H1 (cell line): ENCODE measurements around the gene CADM1. TPM values are rescaled to one million over a fixed set of nuclear protein-coding genes. Genes with fewer than 3 reads are reported as not detected.

Source experiments
- CTCF ChIA-PET: fragments of 300-600 bp; sonication (Branson Sonifier 250); formaldehyde crosslinking; loops from one replicate; lab custom pipeline; 2021; ENCODE audit not compliant: partially characterized antibody; lab: Charles Lee
- POLR2A ChIA-PET: fragments of 300-600 bp; sonication (Branson Sonifier 250); formaldehyde crosslinking; loops from one replicate; lab custom pipeline; 2021; ENCODE audit warnings: inconsistent platforms; ENCODE audit not compliant: partially characterized antibody; lab: Charles Lee
- DNase-seq, 2 experiments: peaks; one replicate each; pipeline versions ENCODE4 v3.0.0 to v3.0.0-alpha.2; 2010 to 2022; ENCODE audit warnings: low spot score in 2 of 2, low read depth in 1 of 2, mixed read lengths in 1 of 2
- FAIRE-seq: peaks from 2 replicates; lab custom pipeline; 2011; peaks lifted over from hg19 to GRCh38; lab: Jason Lieb, UNC
- H2AFZ ChIP-seq: 2 replicates; pipeline ENCODE4 v1.8.1; 2012; ENCODE audit warnings: low read length, inconsistent platforms
- H2AK5ac ChIP-seq: 2 replicates; pipeline ENCODE4 v1.6.1; 2013; ENCODE audit warnings: low read depth, low read length
- H2BK120ac ChIP-seq: replicated peaks from 2 replicates; pipeline ENCODE3; 2013; ENCODE audit warnings: low read depth, low read length, inconsistent platforms
- H2BK12ac ChIP-seq: 2 replicates; pipeline ENCODE4 v1.6.1; 2013; ENCODE audit warnings: low read depth, low read length
- H2BK15ac ChIP-seq: 2 replicates; pipeline ENCODE4 v1.6.1; 2013; ENCODE audit warnings: low read length
- H2BK20ac ChIP-seq: 2 replicates; pipeline ENCODE4 v1.6.1; 2013; ENCODE audit warnings: low read length
- H2BK5ac ChIP-seq: 2 replicates; pipeline ENCODE4 v1.6.1; 2013; ENCODE audit warnings: low read depth, low read length
- H3K14ac ChIP-seq: 2 replicates; pipeline ENCODE4 v1.6.1; 2013; ENCODE audit warnings: inconsistent platforms; ENCODE audit not compliant: insufficient read length
- H3K18ac ChIP-seq: 2 replicates; pipeline ENCODE4 v1.6.1; 2013; ENCODE audit warnings: low read length; ENCODE audit errors: extremely low read depth
- H3K23ac ChIP-seq: 2 replicates; pipeline ENCODE4 v1.6.1; 2013; ENCODE audit warnings: inconsistent platforms; ENCODE audit not compliant: insufficient read length
- H3K23me2 ChIP-seq: 2 replicates; pipeline ENCODE4 v1.6.1; 2013; ENCODE audit warnings: low read depth, low read length
- H3K27ac ChIP-seq: 2 replicates; pipeline ENCODE4 v1.6.1; 2011; ENCODE audit warnings: low read depth, low read length, inconsistent platforms
- H3K27me3 ChIP-seq, 4 experiments: replicated peaks in 1 of 4; 1 replicate in 1 of 4; 2 replicates in 3 of 4; pipeline versions ENCODE4 v1.6.1 to v1.8.1; 2011 to 2013; ENCODE audit warnings: low read length in 3 of 4, mild to moderate bottlenecking in 3 of 4, inconsistent platforms in 2 of 4, mixed read lengths in 2 of 4, moderate library complexity in 1 of 4; ENCODE audit not compliant: control insufficient read depth in 3 of 4, insufficient read depth in 3 of 4; ENCODE audit errors: extremely low read depth in 1 of 4
- H3K36me3 ChIP-seq, 4 experiments: 2 replicates each; pipeline versions ENCODE4 v1.6.1 to v1.8.1; 2011 to 2013; ENCODE audit warnings: mild to moderate bottlenecking in 4 of 4, low read length in 3 of 4, moderate library complexity in 2 of 4, control low read depth in 1 of 4, inconsistent platforms in 1 of 4; ENCODE audit not compliant: insufficient read depth in 4 of 4, control insufficient read depth in 2 of 4
- H3K4ac ChIP-seq: replicated peaks from 2 replicates; pipeline ENCODE3; 2013; ENCODE audit warnings: low read length, low read depth, mixed read lengths, inconsistent platforms; ENCODE audit not compliant: insufficient read length
- H3K4me1 ChIP-seq, 4 experiments: replicated peaks in 1 of 4; 1 replicate in 1 of 4; 2 replicates in 3 of 4; pipeline versions ENCODE4 v1.6.1 to v1.8.1; 2011 to 2013; ENCODE audit warnings: low read length in 3 of 4, inconsistent platforms in 2 of 4, mixed read lengths in 1 of 4; ENCODE audit not compliant: insufficient read depth in 4 of 4, control insufficient read depth in 3 of 4
- H3K4me2 ChIP-seq, 2 experiments: 2 replicates each; pipeline versions ENCODE4 v1.6.1 to v1.8.1; 2011 to 2013; ENCODE audit warnings: low read depth in 2 of 2, low read length in 2 of 2, control low read depth in 1 of 2, inconsistent platforms in 1 of 2, mild to moderate bottlenecking in 1 of 2; ENCODE audit not compliant: insufficient read depth in 1 of 2
- H3K4me3 ChIP-seq, 4 experiments: fragments of 200-600, 300-600 bp in 1 of 4; sonication (generic), shearing (Covaris generic), sonication (Bioruptor Twin) in 1 of 4; 2 replicates each; pipeline versions ENCODE4 v1.5.1 to v1.8.1; 2011 to 2016; ENCODE audit warnings: low read length in 4 of 4, low read depth in 3 of 4, control low read depth in 2 of 4, inconsistent platforms in 2 of 4, mild to moderate bottlenecking in 2 of 4, mixed read lengths in 1 of 4, moderate library complexity in 1 of 4; ENCODE audit not compliant: insufficient read depth in 2 of 4; ENCODE audit errors: extremely low read depth in 1 of 4
- H3K56ac ChIP-seq: replicated peaks from 2 replicates; pipeline ENCODE3; 2013; ENCODE audit warnings: low read depth, mild to moderate bottlenecking, mixed read lengths, low read length, inconsistent platforms; ENCODE audit not compliant: insufficient read length
- H3K79me1 ChIP-seq: 2 replicates; pipeline ENCODE4 v1.6.1; 2013; ENCODE audit warnings: low read depth, low read length, control low read depth
- H3K79me2 ChIP-seq, 2 experiments: 2 replicates each; pipeline versions ENCODE4 v1.6.1 to v1.8.1; 2012 to 2013; ENCODE audit warnings: low read length in 2 of 2, mild to moderate bottlenecking in 2 of 2, inconsistent platforms in 1 of 2; ENCODE audit not compliant: insufficient read depth in 2 of 2, control insufficient read depth in 1 of 2
- H3K9ac ChIP-seq, 4 experiments: replicated peaks in 1 of 4; 1 replicate in 1 of 4; 2 replicates in 3 of 4; pipeline versions ENCODE4 v1.6.1 to v1.8.1; 2011 to 2013; ENCODE audit warnings: low read depth in 3 of 4, low read length in 3 of 4, control low read depth in 2 of 4, mild to moderate bottlenecking in 2 of 4, moderate library complexity in 2 of 4, inconsistent platforms in 1 of 4; ENCODE audit errors: extremely low read depth in 1 of 4
- H3K9me3 ChIP-seq, 2 experiments: 2 replicates each; pipeline versions ENCODE4 v1.6.1 to v1.8.1; 2012 to 2013; ENCODE audit warnings: mild to moderate bottlenecking in 2 of 2, moderate library complexity in 2 of 2, control low read depth in 1 of 2, inconsistent platforms in 1 of 2, low read depth in 1 of 2, low read length in 1 of 2, mixed read lengths in 1 of 2; ENCODE audit not compliant: insufficient read depth in 2 of 2
- H4K20me1 ChIP-seq, 2 experiments: replicated peaks in 1 of 2; 2 replicates each; pipeline versions ENCODE3 to v1.8.1; 2011 to 2013; ENCODE audit warnings: inconsistent platforms in 2 of 2, low read length in 2 of 2, mild to moderate bottlenecking in 1 of 2; ENCODE audit not compliant: insufficient read depth in 2 of 2, control insufficient read depth in 1 of 2
- H4K5ac ChIP-seq: 2 replicates; pipeline ENCODE4 v1.6.1; 2013; ENCODE audit warnings: low read length, low read depth, mixed read lengths, inconsistent platforms; ENCODE audit not compliant: insufficient read length
- H4K8ac ChIP-seq: 2 replicates; pipeline ENCODE4 v1.8.0; 2013; ENCODE audit warnings: mild to moderate bottlenecking, moderate library complexity, low read length, inconsistent platforms; ENCODE audit not compliant: insufficient read depth; ENCODE audit errors: extremely low read depth
- H4K91ac ChIP-seq: replicated peaks from 2 replicates; pipeline ENCODE3; 2013; ENCODE audit warnings: low read length, mixed read lengths, inconsistent platforms; ENCODE audit not compliant: insufficient read length
- BRCA1 ChIP-seq: IDR thresholded peaks from 2 replicates; pipeline ENCODE4 v1.6.1; 2012; ENCODE audit warnings: low read depth, low read length, improper control_type of control experiment
- CBX8 ChIP-seq: fragments of 300-800, 300-1000 bp; sonication (generic); IDR thresholded peaks from 2 replicates; pipeline ENCODE4 v1.7.1; 2016; ENCODE audit warnings: low read depth, low read length, borderline replicate concordance
- EZH2 ChIP-seq: fragments of 200-600 bp; sonication (generic); IDR thresholded peaks from 2 replicates; pipeline ENCODE4 v1.7.1; 2012; ENCODE audit warnings: low read depth, mild to moderate bottlenecking, moderate library complexity, low read length, inconsistent platforms; ENCODE audit not compliant: severe bottlenecking
- MAX ChIP-seq: IDR thresholded peaks from 2 replicates; pipeline ENCODE4 v1.6.1; 2012; ENCODE audit warnings: inconsistent platforms
- POU5F1 ChIP-seq: IDR thresholded peaks from 2 replicates; pipeline ENCODE4 v1.6.1; 2011; ENCODE audit warnings: low read depth, mild to moderate bottlenecking, low read length, moderate library complexity
- RFX5 ChIP-seq: IDR thresholded peaks from 2 replicates; pipeline ENCODE4 v1.6.1; 2011; ENCODE audit warnings: low read depth, low read length, improper control_type of control experiment, borderline replicate concordance
- SAP30 ChIP-seq: fragments of 300-600 bp; sonication (generic); IDR thresholded peaks from 2 replicates; pipeline ENCODE4 v1.7.1; 2012; ENCODE audit warnings: low read length, moderate library complexity, mild to moderate bottlenecking, inconsistent platforms; ENCODE audit not compliant: insufficient read depth, insufficient replicate concordance
- SIRT6 ChIP-seq: IDR thresholded peaks from one replicate; pipeline ENCODE4 v1.7.1; 2012; ENCODE audit warnings: low read length, inconsistent platforms
- SP1 ChIP-seq: IDR thresholded peaks from 2 replicates; pipeline ENCODE4 v1.6.1; 2011; ENCODE audit warnings: low read depth, low read length
- SP2 ChIP-seq: IDR thresholded peaks from 2 replicates; pipeline ENCODE4 v1.6.1; 2012; ENCODE audit warnings: mild to moderate bottlenecking, low read length, inconsistent platforms
- TAF1 ChIP-seq: IDR thresholded peaks from 2 replicates; pipeline ENCODE4 v1.6.1; 2011; ENCODE audit warnings: mild to moderate bottlenecking, low read depth, low read length
- WGBS, 2 experiments: shearing (Covaris generic) in 1 of 2; methylation state at CpG; one replicate each; pipeline versions ENCODE4 v1.1.6 to v1.1.7; 2013 to 2015; ENCODE audit warnings: low lambda C conversion rate in 2 of 2, mixed read lengths in 2 of 2, inconsistent platforms in 1 of 2, low coverage in 1 of 2, missing lambda C conversion rate in 1 of 2; ENCODE audit not compliant: insufficient replicate concordance in 2 of 2, insufficient coverage in 1 of 2, insufficient read length in 1 of 2; ENCODE audit errors: extremely low coverage in 1 of 2, missing lambda C conversion rate in 1 of 2; 5-methylcytosine and 5-hydroxymethylcytosine counted together
- polyA plus RNA-seq, 7 experiments: library from polyadenylated mRNA; depleted of rRNA in 3 of 7; stranded (reverse) in 5 of 7; unstranded in 2 of 7; fragments of >200 nt in 5 of 7; fragments of 200-250 nt in 2 of 7; gene quantifications; 1 replicate in 5 of 7; 2 replicates in 1 of 7; 4 replicates in 1 of 7; pipeline versions ENCODE4 v1.2.1 to v1.2.3, GENCODE V29; 2011 to 2013; ENCODE audit warnings: missing spikeins in 2 of 7, mixed read lengths in 2 of 7
- total RNA-seq: library from RNA; stranded (reverse); fragmentation: NEBNext Ultra II Directional; extraction: Animal tissue kit (Norgen Biotek cat#: 25700); gene quantifications from 2 replicates; pipeline ENCODE4 v1.2.1, GENCODE V29; 2021

The CADM1 gene
- total and polyA plus RNA-seq, 2 of the 8 experiments (the other 6 are each of a cell fraction or from before 2014, with no cell fraction given) = 8.3 to 25.3 TPM

- no peak overlapping the region for H2BK120ac ChIP-seq
- no peak overlapping the region for H4K5ac ChIP-seq
- no peaks in the 10 kb centered on the region for H3K9me3 ChIP-seq
- no peak for DNase-seq
- no peaks in the 10 kb centered on the region; the same call in 1 of the 2 replicates for H3K79me1 ChIP-seq
- H3K4me3 ChIP-seq = no peak overlapping the region
- no peak overlapping the region for H4K91ac ChIP-seq
- no peak overlapping the region for H4K8ac ChIP-seq
- H4K20me1 ChIP-seq = peaks cover 0 to 3% of the 10 kb centered on the region in 2 experiments
- H3K79me2 ChIP-seq = no peaks in the 10 kb centered on the region
- ChIA-PET CTCF (interaction anchor here (1.2 to 1.7 kb wide), 2 partner anchors 14 to 16 kb away, joined by 3 to 4 read pairs; no protein-coding TSS in a partner anchor), POLR2A (no interaction called here)
- H3K4me2 ChIP-seq = no peak overlapping the region
- no peak overlapping the region for H3K56ac ChIP-seq
- no peak overlapping the region for H3K27ac ChIP-seq
- H2AFZ ChIP-seq = no peak overlapping the region
- H3K18ac ChIP-seq = no peak overlapping the region; the same call in 1 of the 2 replicates
- H3K9ac ChIP-seq = no peak overlapping the region
- H3K36me3 ChIP-seq = no peaks in the 10 kb centered on the region
- no peak overlapping the region for H3K23ac ChIP-seq
- no peak overlapping the region for H2AK5ac ChIP-seq
- H3K4ac ChIP-seq = no peak overlapping the region
- H2BK12ac ChIP-seq = no peak overlapping the region
- no peak overlapping the region for H2BK15ac ChIP-seq
- no peaks in the 10 kb centered on the region; a peak in 1 of 7 replicates for H3K4me1 ChIP-seq
- no peak overlapping the region for H3K14ac ChIP-seq
- TF ChIP-seq SP1 (no peak), EZH2 (no peak), SIRT6 (no peak), POU5F1 (no peak), MAX (no peak), BRCA1 (no peak), SAP30 (no peak), RFX5 (no peak), TAF1 (no peak), SP2 (no peak), CBX8 (no peak)
- TF ChIP-seq, all 59 proteins: peak for 0
- Histone ChIP-seq H3K23me2 (peaks cover 8% of the 10 kb centered on the region; the same call in 1 of the 2 replicates), H2BK5ac (no peak overlapping the region), H3K27me3 (no peaks in the 10 kb centered on the region), H2BK20ac (no peak overlapping the region)
- WGBS, 2 experiments = 89% methylated on average over 8 of the region's 8 CpGs; no CpG with 5 or more reads in 1 of the 2 experiments
- FAIRE-seq = no peak
These were observed 351.1 kb downstream of the CADM1 start for GRCh38 chr11:115153135-115153534.
